Stimulated activated CD4-positive, alpha-beta T cell treated with anti-CD3 and anti-CD28 coated beads, Interleukin-2, amount 100 ng/mL, for 48 hours (primary cell): ENCODE measurements around the gene SPINT3.
A peak's percentile ranks its signal among the peaks of the same experiment; 100 is the strongest.
"Not testable (repeated sequence)": the region's sequence is repeated elsewhere in the genome, so short reads cannot be mapped to it uniquely, and the experiment has no call there.

ENCODE experiments used
- DNase-seq, 2 donors: peaks; one replicate each; pipeline ENCODE4 v3.0.0-alpha.2; 2020

SPINT3 gene

DNA sequence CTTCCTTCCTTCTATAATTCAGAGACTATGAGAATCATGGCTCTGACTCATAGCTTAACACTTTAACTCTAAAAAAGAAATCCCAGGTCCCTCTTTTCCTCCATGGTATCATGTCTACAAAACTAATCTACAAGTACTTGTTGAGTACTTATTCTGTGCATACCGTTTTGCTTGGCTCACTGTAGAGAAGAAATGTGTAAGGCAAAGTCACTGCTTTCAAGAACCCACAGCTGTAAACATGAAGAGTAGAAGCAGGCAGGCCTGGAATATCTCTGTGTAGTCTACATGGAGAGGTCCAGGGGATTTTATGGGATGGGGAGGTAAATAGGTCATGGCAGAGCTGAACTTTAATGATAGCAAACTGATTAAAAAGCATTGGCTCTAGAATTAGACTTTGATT lies 13.8 kb downstream of the SPINT3 start:
- no peak for DNase-seq

DNA sequence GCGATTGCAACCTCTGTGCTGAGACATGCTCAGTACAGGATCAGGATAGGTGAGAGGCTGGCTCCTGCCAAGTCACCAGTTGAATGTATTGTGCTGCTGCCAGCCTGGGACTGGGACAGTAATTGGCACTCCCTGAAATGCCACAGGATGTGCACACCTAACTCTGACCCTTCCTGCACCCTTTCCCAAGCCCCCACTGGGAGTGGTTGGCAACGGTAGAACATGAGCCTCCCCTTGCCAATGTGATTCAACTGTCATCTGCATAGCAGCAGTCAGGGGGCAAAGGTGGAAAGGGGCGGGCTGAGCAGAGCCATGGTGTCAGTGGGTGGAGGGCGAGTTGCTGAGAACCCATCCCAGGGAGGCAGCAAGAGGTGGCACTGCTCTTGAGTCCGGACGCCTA lies 15.4 kb downstream of the SPINT3 start:
- no peak for DNase-seq

DNA sequence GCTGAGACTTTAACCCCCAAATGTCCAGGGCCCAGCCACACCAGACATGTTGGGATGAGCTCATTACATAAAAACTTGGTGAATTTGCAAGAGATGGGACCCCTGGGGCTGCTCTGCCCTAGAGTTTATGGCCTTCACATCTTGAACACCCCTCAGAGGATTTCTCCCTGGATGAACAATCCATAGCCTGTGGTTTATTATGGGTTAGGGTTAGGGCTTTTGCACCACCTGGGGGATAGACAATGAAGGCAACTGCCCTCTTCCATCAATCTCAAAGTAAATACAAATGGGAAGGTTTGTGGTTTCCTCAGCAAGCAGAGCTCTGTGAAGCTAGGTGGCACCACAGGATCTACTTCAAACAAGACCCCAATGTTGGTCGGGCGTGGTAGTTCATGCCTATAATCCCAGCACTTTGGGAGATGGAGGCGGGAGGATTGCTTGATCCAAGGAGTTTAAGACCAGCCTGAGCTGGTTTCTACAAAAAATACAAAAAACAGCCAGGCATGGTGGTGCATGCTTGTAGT lies 17.4 kb downstream of the SPINT3 start:
- DNase-seq = no peak

DNA sequence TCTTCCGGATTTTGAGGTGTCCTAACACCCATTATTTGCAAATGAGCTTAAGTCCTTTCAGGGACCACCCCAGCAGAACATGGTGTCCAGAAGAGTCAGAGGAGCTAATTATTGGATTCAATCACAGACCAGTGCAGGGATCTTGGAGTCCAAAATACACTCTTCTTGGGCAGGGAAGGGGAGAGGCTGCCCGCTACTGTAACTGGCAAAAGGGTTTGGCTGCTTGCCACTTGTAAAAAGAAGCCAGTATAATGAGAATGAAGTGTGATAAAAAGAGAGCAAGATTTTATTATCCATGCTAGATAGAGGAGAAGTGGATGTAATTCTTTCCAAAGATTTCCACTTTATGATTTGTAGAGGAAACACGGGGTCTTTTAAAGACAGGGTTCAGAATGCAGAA lies 19.3 kb downstream of the SPINT3 start:
- DNase-seq = no peak

DNA sequence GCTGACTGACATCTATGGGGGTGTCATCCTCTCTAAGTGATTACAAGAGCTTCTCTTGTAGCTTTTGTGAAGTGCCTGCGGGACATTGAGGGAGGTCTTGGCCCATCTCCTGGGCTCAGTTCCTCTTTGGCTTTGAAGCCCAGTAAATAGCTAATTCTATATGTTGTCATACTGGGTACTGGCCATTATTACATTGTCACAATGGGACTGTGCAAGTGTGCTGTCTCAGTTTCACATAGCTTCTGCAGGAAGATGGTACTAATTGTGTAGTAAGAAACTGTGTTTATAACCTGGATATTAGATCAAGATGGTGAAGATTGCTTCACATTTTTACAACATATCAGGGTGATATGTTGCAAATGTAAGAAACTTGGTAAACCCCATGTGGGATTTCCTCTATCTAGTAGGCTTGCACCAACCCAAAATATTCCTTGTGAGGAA lies 19.9 kb downstream of the SPINT3 start:
- DNase-seq = no peak

DNA sequence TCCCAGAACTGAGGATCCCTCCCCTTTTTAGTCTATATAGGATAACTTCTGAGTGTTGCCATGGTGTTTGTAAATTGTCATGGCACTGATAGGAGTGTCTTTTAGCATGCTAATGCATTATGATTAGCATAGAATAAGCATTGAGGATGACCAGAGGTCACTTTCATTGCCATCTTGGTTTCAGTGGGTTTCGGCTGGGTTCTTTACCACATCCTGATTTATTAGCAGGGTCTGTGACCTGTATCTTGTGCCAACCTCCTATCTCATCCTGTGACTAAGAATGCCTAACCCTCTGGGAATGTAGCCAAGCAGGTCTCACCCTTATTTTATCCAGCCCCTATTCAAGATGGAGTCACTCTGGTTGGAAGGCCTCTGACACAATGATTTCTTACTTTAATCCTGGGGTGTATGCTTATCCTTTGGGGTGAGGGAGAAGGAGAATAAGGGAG lies 26.3 kb downstream of the SPINT3 start:
- DNase-seq = no peak

DNA sequence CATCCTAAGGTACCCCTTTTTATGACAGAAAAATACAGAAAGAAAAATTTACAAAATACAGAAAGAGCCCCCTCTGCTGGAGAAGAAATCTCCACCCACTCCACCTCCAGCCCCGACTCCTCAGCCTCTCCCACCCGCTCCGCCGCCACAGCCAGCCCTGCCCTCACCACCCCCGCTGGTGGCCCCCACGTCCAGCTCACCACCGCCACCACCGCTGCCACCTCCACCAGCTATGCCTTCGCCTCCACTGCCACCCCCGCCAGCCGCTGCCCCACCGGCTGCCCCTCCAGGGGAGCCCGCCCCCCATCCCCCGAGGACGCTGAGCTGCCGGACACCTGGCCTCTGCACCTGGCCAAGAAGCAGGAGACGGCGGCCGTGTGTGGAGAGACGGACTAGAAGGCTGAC lies 28.2 kb downstream of the SPINT3 start:
- no peak for DNase-seq

DNA sequence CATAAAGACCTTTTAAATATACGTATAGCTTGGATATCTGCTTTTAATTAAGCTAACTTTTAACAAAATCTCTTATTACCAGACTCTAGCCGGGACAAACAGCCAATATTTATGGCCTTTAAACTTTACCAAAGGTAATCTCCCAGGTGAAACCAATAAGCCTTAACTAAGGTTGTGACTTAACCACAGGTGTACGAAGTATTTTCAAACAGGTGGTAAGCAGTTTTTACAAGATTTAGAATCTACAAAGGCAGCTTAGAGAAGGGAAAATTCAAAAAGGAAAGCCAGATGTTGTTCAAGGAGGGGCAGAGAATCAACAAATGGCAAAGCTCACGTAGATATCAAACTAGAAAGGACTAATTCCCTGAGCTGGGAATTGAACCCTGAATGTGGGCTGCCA lies 30.0 kb downstream of the SPINT3 start:
- DNase-seq = no peak

DNA sequence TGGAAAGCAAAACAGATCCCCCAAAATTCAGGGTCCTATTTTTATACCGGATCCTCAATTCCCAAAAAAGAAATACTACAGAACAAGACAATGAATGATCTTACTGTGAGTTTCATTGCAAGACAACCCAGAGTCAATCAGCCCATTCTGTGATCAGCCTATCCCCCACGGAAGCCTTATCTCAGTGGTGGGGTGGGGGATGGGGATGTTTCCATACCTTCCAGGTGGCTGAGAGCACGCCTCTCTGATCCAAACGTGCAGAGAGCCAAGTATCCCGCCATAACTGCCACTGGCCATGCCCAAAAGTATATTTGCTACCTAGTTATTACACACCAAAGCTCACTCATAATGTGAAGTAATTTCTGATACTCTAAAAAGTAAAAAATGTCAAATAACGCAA lies 30.7 kb downstream of the SPINT3 start:
- no peak for DNase-seq

DNA sequence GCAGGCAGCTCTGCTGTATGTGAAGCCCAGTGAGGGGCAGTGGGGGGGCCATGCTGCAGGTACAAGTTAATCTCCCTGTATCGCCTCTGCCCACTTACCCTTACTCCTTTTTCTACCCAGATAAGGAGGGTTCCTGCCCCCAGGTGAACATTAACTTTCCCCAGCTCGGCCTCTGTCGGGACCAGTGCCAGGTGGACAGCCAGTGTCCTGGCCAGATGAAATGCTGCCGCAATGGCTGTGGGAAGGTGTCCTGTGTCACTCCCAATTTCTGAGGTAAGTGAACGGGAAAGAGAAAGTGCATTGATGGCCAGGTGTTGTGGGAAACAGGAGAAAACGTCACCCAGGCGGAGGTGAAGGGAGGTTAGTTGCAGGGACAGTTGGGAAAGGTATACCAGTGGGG lies 35.6 kb downstream of the SPINT3 start:
- no peak for DNase-seq

DNA sequence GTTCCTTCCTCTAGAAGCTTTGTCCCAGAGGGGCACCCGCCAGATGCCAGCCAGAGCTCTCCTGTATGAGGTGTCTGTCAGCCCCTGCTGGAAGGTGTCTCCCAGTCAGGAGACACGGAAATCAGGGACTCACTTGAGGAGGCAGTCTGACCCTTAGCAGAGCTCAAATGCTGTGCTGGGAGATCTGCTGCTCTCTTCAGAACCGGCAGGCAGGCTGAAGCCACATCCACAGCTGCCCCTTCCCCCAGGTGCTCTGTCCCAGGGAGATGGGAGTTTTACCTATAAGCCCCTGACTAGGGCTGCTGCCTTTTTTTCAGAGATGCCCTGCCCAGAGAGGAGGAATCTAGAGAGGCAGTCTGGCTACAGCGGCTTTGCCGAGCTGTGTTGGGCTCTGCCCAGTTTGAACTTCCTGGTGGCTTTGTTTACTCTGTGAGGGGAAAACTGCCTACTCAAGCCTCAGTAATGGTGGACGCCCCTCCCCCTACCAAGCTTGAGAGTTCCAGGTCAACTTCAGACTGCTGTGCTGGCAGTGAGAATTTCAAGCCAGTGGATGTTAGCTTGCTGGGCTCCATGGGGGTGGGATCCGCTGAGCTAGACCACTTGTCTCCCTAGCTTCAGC lies 37.8 kb downstream of the SPINT3 start:
- not testable (repeated sequence) for DNase-seq

DNA sequence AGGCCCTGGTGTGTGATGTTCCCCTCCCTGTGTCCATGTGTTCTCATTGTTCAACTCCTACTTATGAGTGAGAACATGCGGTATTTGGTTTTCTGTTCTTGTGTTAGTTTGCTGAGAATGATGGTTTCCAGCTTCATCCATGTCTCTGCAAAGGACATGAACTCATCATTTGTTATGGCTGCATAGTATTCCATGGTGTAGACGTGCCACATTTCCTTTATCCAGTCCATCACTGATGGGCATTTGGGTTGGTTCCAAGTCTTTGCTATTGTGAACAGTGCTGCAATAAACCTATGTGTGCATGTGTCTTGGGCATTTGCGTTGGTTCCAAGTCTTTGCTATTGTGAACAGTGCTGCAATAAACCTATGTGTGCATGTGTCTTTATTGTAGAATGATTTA lies 43.1 kb downstream of the SPINT3 start:
- not testable (repeated sequence) for DNase-seq

DNA sequence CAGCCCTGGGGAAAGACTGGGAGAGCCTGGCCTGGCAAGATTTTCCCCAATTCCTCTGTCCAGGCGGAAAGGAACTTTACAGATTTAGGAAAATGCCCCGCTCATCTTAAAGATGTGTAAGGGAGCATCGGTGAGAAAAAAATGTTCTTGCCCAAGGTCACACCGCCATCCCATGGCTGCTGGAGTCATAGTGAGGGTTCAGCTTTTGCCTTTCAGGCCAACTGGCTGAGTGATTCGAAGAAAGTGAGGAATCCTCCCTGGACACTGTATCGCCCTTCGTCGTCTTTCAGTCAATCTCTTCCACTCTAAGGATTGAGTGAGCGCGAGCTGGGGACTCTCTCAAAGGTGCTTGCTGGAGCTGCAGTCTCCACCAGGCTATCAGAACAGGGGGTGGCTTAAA lies 44.5 kb downstream of the SPINT3 start:
- DNase-seq = no peak

DNA sequence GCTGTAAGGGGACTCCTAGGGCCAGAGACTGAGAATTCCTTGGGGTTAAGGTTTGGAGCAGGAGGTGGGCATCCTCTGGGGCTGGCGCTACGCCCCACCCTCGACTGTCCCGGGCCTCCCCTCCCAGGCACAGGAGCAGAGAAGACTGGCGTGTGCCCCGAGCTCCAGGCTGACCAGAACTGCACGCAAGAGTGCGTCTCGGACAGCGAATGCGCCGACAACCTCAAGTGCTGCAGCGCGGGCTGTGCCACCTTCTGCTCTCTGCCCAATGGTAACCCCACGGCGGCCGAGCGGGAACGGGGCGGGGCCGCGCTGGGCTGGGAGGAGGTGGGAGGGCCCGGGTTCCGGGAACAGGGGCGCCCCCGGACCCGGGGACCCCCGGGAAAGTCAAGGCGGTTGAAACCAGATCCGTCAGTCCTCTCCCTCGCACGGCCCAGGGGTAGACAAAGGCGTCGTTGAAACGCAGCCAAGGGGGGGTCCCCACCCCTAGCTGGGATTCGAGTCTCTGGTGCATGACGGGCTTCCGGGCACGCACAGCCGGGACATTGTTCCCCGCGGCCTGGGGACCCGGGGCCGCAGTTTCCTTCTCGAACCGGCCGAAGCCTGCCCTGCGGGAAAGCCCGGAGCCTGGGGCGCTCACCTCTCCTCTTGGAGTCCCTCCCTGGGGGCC lies 45.0 kb downstream of the SPINT3 start:
- peak; percentile 6 to 11 for DNase-seq

DNA sequence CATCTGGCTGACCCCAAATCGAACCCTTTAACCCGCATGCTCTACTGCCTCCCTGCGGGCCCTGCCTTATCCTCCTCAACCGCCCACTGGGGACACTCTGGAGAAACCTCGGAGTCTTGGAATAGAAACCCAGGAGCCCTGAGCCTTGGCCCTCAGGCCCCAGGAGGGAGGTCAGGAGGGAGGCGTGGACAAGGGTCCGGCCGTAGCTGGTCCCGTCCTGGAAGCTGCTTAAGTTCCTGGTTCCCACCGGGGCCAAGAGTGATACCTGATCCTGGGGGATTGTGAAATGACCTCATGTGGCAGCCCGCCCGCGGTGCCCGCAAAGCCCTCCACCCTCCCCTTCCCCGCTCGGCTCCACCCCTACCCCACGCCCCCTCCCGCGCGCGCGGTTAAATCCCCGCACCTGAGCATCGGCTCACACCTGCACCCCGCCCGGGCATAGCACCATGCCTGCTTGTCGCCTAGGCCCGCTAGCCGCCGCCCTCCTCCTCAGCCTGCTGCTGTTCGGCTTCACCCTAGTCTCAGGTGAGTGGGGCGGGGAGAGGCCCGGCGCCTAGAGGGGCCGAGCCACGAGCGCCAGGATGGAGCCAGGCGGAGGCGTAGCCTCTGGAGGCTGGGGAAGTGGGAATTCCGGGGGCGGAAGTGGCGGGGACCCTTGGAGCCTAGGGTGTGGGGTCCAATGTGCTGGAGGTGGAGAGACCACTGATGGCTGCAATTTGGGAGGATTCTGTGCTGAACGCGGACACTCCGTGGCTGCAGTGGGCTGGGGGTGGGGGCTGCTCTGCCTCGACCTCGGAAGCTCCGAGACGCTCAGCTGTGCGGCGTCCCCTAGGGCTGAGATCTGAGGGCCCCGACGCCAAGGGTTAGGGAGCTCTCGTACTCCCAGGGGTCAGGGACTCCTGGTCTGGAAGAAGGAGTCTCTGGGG lies 45.8 kb downstream of the SPINT3 start, which contains the start of gene WFDC2:
Gene WFDC2, plus strand, starts transcription at position 418 of the 926 bp plus-strand sequence. Its CDS starts 29 bp downstream, at position 447.
- no peak for DNase-seq

DNA sequence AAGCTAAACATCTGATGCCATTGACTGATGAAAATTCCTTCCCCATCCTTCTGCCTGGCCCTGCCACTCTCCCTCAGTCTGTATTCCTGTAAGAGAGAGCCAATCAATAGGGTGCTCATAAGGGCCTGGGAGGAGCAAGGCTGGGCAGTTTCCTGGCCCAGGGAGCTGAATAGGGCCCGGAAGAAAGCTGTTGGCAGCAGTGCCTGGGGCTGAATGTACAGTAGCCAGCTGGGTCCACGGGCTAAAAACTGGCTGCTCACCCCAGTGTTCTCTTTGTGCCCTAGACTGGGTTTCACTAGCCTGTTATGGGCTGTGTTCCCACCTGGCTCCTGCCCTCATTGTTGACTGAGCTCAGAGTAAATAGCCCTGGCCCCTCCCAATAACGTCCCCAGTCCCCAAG lies 47.6 kb downstream of the SPINT3 start:
- no peak for DNase-seq

DNA sequence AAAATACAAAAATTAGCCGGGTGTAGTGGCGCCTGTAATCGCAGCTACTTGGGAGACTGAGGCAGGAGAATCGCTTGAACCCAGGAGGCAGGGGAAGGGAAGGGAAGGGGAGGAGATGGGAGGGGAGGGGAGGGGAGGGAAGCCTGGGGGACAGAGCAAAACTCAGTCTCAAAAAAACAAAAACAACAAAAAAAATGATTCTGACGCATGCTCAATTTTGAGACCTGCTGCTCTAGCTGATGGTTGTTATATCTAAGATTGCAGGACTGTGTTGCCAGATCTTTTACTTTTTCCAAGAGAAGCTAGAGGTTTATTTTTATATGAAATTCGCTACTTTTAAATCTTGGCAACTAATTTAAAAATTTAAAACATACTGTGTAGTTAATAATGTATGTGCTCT lies 48.2 kb downstream of the SPINT3 start:
- no peak for DNase-seq

DNA sequence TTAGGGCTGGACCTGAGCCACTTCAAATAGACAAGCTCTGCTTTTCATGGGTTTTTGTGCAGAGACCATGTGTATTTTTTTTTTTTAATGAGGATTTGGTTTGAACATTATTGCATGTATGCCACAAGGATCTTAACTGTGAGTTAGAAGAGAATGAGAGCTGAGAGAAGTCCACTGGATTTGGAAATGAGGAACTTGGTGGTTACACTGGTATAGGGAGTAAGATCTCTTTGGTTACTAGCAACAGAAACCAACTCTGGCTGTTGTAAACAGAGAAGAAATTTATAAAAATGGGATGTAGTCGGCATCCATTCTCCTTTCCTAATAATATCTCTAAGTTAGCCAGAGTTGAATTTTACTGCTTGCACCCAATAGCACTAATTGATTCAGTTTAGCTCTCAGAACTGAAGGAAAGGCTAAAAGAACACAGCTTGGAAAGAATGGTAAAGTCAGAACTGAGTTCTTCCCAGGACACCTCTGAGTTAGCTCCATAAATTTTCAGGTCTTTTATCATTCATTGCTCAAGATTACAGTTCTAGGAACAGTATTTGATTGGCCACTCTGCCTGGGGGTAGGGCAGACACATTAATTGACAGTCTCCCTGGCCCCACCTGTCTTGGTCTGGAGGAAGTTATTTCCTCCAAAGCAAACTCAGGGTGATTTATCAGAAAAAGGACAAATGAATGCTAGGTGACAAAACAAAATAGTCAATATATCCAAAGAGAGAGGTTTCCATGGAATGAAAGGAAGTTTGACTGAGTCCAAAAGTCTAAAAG lies 49.7 kb downstream of the SPINT3 start:
- no peak for DNase-seq

DNA sequence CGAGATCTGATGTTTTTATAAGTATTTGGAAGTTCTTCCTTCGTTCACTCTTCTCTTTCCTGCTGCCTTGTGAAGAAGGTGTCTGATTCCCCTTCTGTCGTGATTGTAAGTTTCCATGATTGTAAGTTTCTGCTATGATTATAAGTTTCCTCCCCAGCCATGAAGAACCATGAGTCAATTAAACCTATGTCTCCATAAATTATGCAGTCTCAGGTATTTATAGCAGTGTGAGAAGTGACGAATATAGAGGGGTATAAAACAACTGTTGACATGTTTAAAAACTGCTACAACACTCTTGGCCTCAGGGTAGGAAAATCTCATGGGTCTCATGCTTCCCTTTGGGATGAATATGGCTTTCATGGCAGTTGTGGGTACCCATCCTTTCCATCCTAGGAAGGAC lies 51.7 kb downstream of the SPINT3 start:
- no peak for DNase-seq

DNA sequence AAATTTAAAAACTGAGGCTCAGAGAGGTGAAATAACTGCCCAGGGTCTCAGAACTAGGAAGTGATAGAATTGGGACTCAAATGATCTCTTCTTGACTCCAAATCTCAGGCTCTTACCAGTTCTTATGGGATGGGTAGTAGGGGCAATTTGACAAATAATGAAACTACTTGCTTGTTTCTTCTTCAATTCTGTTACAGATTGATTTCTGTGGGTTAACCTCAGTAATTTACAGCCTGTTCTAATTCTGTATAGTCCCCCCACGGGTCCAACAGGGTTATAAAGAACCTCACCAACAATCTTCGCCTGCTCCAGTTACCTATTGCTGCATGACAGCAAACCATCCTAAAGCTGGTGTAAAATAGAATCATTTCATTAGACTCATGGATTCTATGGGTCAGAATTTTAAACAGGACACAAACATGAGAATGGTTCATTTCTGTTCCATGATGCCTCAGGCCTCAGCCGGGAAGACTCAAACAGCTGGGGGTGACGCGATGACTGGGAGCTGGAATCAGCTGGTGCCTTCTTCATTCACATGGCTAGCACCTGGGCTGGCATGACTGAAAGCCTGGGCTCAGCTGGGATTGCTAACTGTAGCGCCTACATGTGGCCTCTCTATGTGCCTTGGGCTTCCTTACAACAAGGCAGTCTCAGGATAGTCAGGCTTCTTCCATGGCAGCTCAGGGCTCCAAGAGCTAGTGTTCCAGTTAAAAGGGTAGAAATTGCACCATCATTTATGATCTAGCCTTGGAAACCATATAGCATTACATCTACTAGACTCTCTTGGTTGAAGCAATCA lies 52.5 kb downstream of the SPINT3 start:
- no peak for DNase-seq
